Measurements from ENCODE around the gene UBL5.
"Not testable (repeated sequence)": the region's sequence is repeated elsewhere in the genome, so short reads cannot be mapped to it uniquely, and the experiment has no call there.

Gene UBL5

GRCh38 chr19:9827289-9828238 lies at the start of gene UBL5:
Gene UBL5 (plus strand): TSS chr19:9827918. CDS start chr19:9828338, 420 bp downstream.
- Histone ChIP-seq H3K4me3 (ENCODE audit: low read length) (peak within 1 kb of the TSS; percentile 98), H3K4me1 (ENCODE audit: control insufficient read depth, low read depth, low read length) (no peaks in the 10 kb centered on the region), H3K36me3 (ENCODE audit: control insufficient read depth, low read depth, low read length) (peaks cover 8% of the 10 kb centered on the region), H3K27me3 (ENCODE audit: control insufficient read depth, insufficient read depth, low read length) (no peaks in the 10 kb centered on the region), H3K9me3 (ENCODE audit: control insufficient read depth, low read depth, low read length) (no peaks in the 10 kb centered on the region), H3K27ac (ENCODE audit: low read length) (peak within 1 kb of the TSS; percentile 49), H3K9ac (ENCODE audit: low read length) (peak within 1 kb of the TSS; percentile 76)

- Histone ChIP-seq H3K9me3 (ENCODE audit: control insufficient read depth, low read depth, low read length) (no peaks in the 10 kb centered on the region), H3K4me1 (ENCODE audit: control insufficient read depth, low read depth, low read length) (peaks cover 8% of the 10 kb centered on the region), H3K9ac (ENCODE audit: low read length) (no peak overlapping the region), H3K27me3 (ENCODE audit: control insufficient read depth, insufficient read depth, low read length) (no peaks in the 10 kb centered on the region), H3K27ac (ENCODE audit: low read length) (no peak overlapping the region), H3K4me3 (ENCODE audit: low read length) (no peak overlapping the region), H3K36me3 (ENCODE audit: control insufficient read depth, low read depth, low read length) (no peaks in the 10 kb centered on the region)
Measured at GRCh38 chr19:9782338-9782737, 45.4 kb upstream of the UBL5 start.

GRCh38 chr19:9784163-9784496 lies 43.6 kb upstream of the UBL5 start:
- H3K9me3 ChIP-seq (ENCODE audit: control insufficient read depth, low read depth, low read length); H3K4me3 ChIP-seq (ENCODE audit: low read length); H3K27me3 ChIP-seq (ENCODE audit: control insufficient read depth, insufficient read depth, low read length); H3K27ac ChIP-seq (ENCODE audit: low read length); H3K4me1 ChIP-seq (ENCODE audit: control insufficient read depth, low read depth, low read length); H3K36me3 ChIP-seq (ENCODE audit: control insufficient read depth, low read depth, low read length): not testable (repeated sequence)
- H3K9ac ChIP-seq (ENCODE audit: low read length): peak overlapping the region; percentile 86

GRCh38 chr19:9785367-9786331 lies 42.1 kb upstream of the UBL5 start:
- peak overlapping the region; percentile 66 for H3K4me3 ChIP-seq (ENCODE audit: low read length)
- H3K36me3 ChIP-seq (ENCODE audit: control insufficient read depth, low read depth, low read length): no peaks in the 10 kb centered on the region
- H3K9me3 ChIP-seq (ENCODE audit: control insufficient read depth, low read depth, low read length): no peaks in the 10 kb centered on the region
- H3K27ac ChIP-seq (ENCODE audit: low read length): peak overlapping the region; percentile 77
- H3K27me3 ChIP-seq (ENCODE audit: control insufficient read depth, insufficient read depth, low read length): no peaks in the 10 kb centered on the region
- peak overlapping the region; percentile 86 for H3K9ac ChIP-seq (ENCODE audit: low read length)
- H3K4me1 ChIP-seq (ENCODE audit: control insufficient read depth, low read depth, low read length): peaks cover 8% of the 10 kb centered on the region

GRCh38 chr19:9786342-9786741 lies 41.4 kb upstream of the UBL5 start:
- H3K27me3 ChIP-seq (ENCODE audit: control insufficient read depth, insufficient read depth, low read length): no peaks in the 10 kb centered on the region
- H3K4me3 ChIP-seq (ENCODE audit: low read length): peak overlapping the region; percentile 66
- peak overlapping the region; percentile 17 for H3K9ac ChIP-seq (ENCODE audit: low read length)
- H3K36me3 ChIP-seq (ENCODE audit: control insufficient read depth, low read depth, low read length): no peaks in the 10 kb centered on the region
- H3K4me1 ChIP-seq (ENCODE audit: control insufficient read depth, low read depth, low read length): peaks cover 8% of the 10 kb centered on the region
- H3K9me3 ChIP-seq (ENCODE audit: control insufficient read depth, low read depth, low read length): no peaks in the 10 kb centered on the region
- H3K27ac ChIP-seq (ENCODE audit: low read length): no peak overlapping the region

GRCh38 chr19:9786819-9787218 lies 40.9 kb upstream of the UBL5 start:
- Histone ChIP-seq H3K4me3 (ENCODE audit: low read length) (peak overlapping the region; percentile 66), H3K9ac (ENCODE audit: low read length) (no peak overlapping the region), H3K27ac (ENCODE audit: low read length) (no peak overlapping the region), H3K27me3 (ENCODE audit: control insufficient read depth, insufficient read depth, low read length) (no peaks in the 10 kb centered on the region), H3K4me1 (ENCODE audit: control insufficient read depth, low read depth, low read length) (peaks cover 8% of the 10 kb centered on the region), H3K36me3 (ENCODE audit: control insufficient read depth, low read depth, low read length) (no peaks in the 10 kb centered on the region), H3K9me3 (ENCODE audit: control insufficient read depth, low read depth, low read length) (no peaks in the 10 kb centered on the region)

GRCh38 chr19:9788604-9789003 lies 39.1 kb upstream of the UBL5 start:
- not testable (repeated sequence) for H3K27me3 ChIP-seq (ENCODE audit: control insufficient read depth, insufficient read depth, low read length); H3K9ac ChIP-seq (ENCODE audit: low read length); H3K27ac ChIP-seq (ENCODE audit: low read length); H3K36me3 ChIP-seq (ENCODE audit: control insufficient read depth, low read depth, low read length); H3K9me3 ChIP-seq (ENCODE audit: control insufficient read depth, low read depth, low read length); H3K4me3 ChIP-seq (ENCODE audit: low read length)
- peaks cover 10% of the 10 kb centered on the region for H3K4me1 ChIP-seq (ENCODE audit: control insufficient read depth, low read depth, low read length)

- H3K36me3 ChIP-seq (ENCODE audit: control insufficient read depth, low read depth, low read length): no peaks in the 10 kb centered on the region
- H3K9me3 ChIP-seq (ENCODE audit: control insufficient read depth, low read depth, low read length): no peaks in the 10 kb centered on the region
- H3K9ac ChIP-seq (ENCODE audit: low read length): no peak overlapping the region
- no peaks in the 10 kb centered on the region for H3K27me3 ChIP-seq (ENCODE audit: control insufficient read depth, insufficient read depth, low read length)
- H3K4me1 ChIP-seq (ENCODE audit: control insufficient read depth, low read depth, low read length): peaks cover 12% of the 10 kb centered on the region
- H3K27ac ChIP-seq (ENCODE audit: low read length): no peak overlapping the region
- H3K4me3 ChIP-seq (ENCODE audit: low read length): no peak overlapping the region
Measured at GRCh38 chr19:9789066-9789465, 38.7 kb upstream of the UBL5 start.

GRCh38 chr19:9789579-9789978 lies 38.1 kb upstream of the UBL5 start:
- not testable (repeated sequence) for H3K4me1 ChIP-seq (ENCODE audit: control insufficient read depth, low read depth, low read length); H3K4me3 ChIP-seq (ENCODE audit: low read length); H3K9me3 ChIP-seq (ENCODE audit: control insufficient read depth, low read depth, low read length); H3K36me3 ChIP-seq (ENCODE audit: control insufficient read depth, low read depth, low read length); H3K27ac ChIP-seq (ENCODE audit: low read length); H3K27me3 ChIP-seq (ENCODE audit: control insufficient read depth, insufficient read depth, low read length); H3K9ac ChIP-seq (ENCODE audit: low read length)

- H3K27me3 ChIP-seq (ENCODE audit: control insufficient read depth, insufficient read depth, low read length); H3K9ac ChIP-seq (ENCODE audit: low read length); H3K4me1 ChIP-seq (ENCODE audit: control insufficient read depth, low read depth, low read length); H3K4me3 ChIP-seq (ENCODE audit: low read length); H3K27ac ChIP-seq (ENCODE audit: low read length); H3K36me3 ChIP-seq (ENCODE audit: control insufficient read depth, low read depth, low read length); H3K9me3 ChIP-seq (ENCODE audit: control insufficient read depth, low read depth, low read length): not testable (repeated sequence)
Measured at GRCh38 chr19:9791073-9791367, 36.7 kb upstream of the UBL5 start.

GRCh38 chr19:9791552-9792205 lies 36.0 kb upstream of the UBL5 start:
- peak overlapping the region; percentile 28 for H3K9ac ChIP-seq (ENCODE audit: low read length)

More at GRCh38 chr19:9791552-9792205, 36.0 kb upstream of the UBL5 start:
- H3K4me1 ChIP-seq (ENCODE audit: control insufficient read depth, low read depth, low read length): peaks cover 4% of the 10 kb centered on the region
- no peak overlapping the region for H3K27ac ChIP-seq (ENCODE audit: low read length)
- H3K9me3 ChIP-seq (ENCODE audit: control insufficient read depth, low read depth, low read length): no peaks in the 10 kb centered on the region
- no peaks in the 10 kb centered on the region for H3K27me3 ChIP-seq (ENCODE audit: control insufficient read depth, insufficient read depth, low read length)
- peak overlapping the region; percentile 69 for H3K4me3 ChIP-seq (ENCODE audit: low read length)
- H3K36me3 ChIP-seq (ENCODE audit: control insufficient read depth, low read depth, low read length): no peaks in the 10 kb centered on the region
